ENCODE data around the gene DDX60.

Gene DDX60

DNA sequence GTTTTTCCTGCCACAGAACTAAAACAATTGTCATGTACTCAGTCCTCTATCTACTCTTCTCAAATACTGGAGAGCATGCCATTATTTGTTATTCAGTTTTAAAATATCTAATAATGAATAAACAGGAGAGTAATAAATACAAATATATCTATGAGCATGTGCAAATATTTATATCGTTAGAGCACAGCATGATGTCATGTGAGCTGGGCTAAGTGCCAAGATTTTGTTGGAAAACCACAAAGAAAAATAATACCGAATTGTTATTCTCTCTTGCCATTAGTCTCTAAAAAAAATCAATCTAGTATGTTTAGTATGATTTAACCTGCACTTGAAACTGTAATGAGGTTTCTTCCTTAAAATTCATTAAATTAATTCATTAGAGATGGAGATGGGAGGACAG lies 97.3 kb downstream of the DDX60 start:
- POLR2A ChIA-PET = no interaction called here

GRCh38 chr4:168220893-168221292 lies 97.7 kb downstream of the DDX60 start:
- H3K4me3 ChIP-seq (ENCODE audit: low read depth, low read length) = no peak overlapping the region
- H3K9me3 ChIP-seq (ENCODE audit: control insufficient read depth, insufficient read depth, low read depth, low read length) = no peaks in the 10 kb centered on the region
- TF ChIP-seq, protein P1, sequence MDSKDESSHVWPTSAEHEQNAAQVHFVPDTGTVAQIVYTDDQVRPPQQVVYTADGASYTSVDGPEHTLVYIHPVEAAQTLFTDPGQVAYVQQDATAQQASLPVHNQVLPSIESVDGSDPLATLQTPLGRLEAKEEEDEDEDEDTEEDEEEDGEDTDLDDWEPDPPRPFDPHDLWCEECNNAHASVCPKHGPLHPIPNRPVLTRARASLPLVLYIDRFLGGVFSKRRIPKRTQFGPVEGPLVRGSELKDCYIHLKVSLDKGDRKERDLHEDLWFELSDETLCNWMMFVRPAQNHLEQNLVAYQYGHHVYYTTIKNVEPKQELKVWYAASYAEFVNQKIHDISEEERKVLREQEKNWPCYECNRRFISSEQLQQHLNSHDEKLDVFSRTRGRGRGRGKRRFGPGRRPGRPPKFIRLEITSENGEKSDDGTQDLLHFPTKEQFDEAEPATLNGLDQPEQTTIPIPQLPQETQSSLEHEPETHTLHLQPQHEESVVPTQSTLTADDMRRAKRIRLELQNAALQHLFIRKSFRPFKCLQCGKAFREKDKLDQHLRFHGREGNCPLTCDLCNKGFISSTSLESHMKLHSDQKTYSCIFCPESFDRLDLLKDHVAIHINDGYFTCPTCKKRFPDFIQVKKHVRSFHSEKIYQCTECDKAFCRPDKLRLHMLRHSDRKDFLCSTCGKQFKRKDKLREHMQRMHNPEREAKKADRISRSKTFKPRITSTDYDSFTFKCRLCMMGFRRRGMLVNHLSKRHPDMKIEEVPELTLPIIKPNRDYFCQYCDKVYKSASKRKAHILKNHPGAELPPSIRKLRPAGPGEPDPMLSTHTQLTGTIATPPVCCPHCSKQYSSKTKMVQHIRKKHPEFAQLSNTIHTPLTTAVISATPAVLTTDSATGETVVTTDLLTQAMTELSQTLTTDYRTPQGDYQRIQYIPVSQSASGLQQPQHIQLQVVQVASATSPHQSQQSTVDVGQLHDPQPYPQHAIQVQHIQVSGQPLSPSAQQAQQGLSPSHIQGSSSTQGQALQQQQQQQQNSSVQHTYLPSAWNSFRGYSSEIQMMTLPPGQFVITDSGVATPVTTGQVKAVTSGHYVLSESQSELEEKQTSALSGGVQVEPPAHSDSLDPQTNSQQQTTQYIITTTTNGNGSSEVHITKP (tag by site-specific recombination; IDR thresholded peaks at IDR 0.05) = peak; percentile 75
- TF ChIP-seq, protein P2, sequence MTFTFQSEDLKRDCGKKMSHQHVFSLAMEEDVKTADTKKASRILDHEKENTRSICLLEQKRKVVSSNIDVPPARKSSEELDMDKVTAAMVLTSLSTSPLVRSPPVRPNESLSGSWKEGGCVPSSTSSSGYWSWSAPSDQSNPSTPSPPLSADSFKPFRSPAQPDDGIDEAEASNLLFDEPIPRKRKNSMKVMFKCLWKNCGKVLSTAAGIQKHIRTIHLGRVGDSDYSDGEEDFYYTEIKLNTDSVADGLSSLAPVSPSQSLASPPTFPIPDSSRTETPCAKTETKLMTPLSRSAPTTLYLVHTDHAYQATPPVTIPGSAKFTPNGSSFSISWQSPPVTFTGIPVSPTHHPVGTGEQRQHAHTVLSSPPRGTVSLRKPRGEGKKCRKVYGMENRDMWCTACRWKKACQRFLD (tag by site-specific recombination; IDR thresholded peaks at IDR 0.05) = no peak
- TF ChIP-seq ZNF624 (tag by site-specific recombination; IDR thresholded peaks at IDR 0.05) (no peak), ZNF266 (tag by site-specific recombination; IDR thresholded peaks at IDR 0.05; ENCODE audit: low read depth) (no peak), ZNF335 (tag by site-specific recombination; conservative IDR thresholded peaks at IDR 0.05) (0 out of 2 replicates have a peak, but pooled peaks have one; percentile 13)
- TF ChIP-seq, protein P3, sequence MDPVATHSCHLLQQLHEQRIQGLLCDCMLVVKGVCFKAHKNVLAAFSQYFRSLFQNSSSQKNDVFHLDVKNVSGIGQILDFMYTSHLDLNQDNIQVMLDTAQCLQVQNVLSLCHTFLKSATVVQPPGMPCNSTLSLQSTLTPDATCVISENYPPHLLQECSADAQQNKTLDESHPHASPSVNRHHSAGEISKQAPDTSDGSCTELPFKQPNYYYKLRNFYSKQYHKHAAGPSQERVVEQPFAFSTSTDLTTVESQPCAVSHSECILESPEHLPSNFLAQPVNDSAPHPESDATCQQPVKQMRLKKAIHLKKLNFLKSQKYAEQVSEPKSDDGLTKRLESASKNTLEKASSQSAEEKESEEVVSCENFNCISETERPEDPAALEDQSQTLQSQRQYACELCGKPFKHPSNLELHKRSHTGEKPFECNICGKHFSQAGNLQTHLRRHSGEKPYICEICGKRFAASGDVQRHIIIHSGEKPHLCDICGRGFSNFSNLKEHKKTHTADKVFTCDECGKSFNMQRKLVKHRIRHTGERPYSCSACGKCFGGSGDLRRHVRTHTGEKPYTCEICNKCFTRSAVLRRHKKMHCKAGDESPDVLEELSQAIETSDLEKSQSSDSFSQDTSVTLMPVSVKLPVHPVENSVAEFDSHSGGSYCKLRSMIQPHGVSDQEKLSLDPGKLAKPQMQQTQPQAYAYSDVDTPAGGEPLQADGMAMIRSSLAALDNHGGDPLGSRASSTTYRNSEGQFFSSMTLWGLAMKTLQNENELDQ (tag by site-specific recombination; IDR thresholded peaks at IDR 0.05; ENCODE audit: low read depth) = no peak
- H3K36me3 ChIP-seq (ENCODE audit: control insufficient read depth in 2 of 2, insufficient read depth in 1 of 2, low read length in 2 of 2) = no peaks in the 10 kb centered on the region
- H3K27ac ChIP-seq (ENCODE audit: extremely low read depth, low read depth, low read length) = no peak overlapping the region
- ChIA-PET CTCF (no interaction called here), POLR2A (no interaction called here)
- peaks cover 6% of the 10 kb centered on the region; the same call in 1 of the 2 replicates for H3K4me1 ChIP-seq (ENCODE audit: control insufficient read depth, insufficient read depth, low read length)

More for the DNA sequence above, 97.3 kb downstream of the DDX60 start:
- no peaks in the 10 kb centered on the region for H3K36me3 ChIP-seq (ENCODE audit: control insufficient read depth in 2 of 2, insufficient read depth in 1 of 2, low read length in 2 of 2)
- peaks cover 6% of the 10 kb centered on the region; the same call in 1 of the 2 replicates for H3K4me1 ChIP-seq (ENCODE audit: control insufficient read depth, insufficient read depth, low read length)
- H3K9me3 ChIP-seq (ENCODE audit: control insufficient read depth, insufficient read depth, low read depth, low read length) = no peaks in the 10 kb centered on the region
- TF ChIP-seq PRDM6 (tag by site-specific recombination; IDR thresholded peaks at IDR 0.05) (peak; percentile 35; the same call in 1 of the 2 replicates), ZNF366 (tag by site-specific recombination; conservative IDR thresholded peaks at IDR 0.05) (peak; percentile 32; the same call in 1 of the 2 replicates), RBAK (tag by site-specific recombination; IDR thresholded peaks at IDR 0.05) (no peak)
- no peak overlapping the region for H3K4me3 ChIP-seq (ENCODE audit: low read depth, low read length)
- CTCF ChIA-PET = no interaction called here
- no peak overlapping the region for H3K27ac ChIP-seq (ENCODE audit: extremely low read depth, low read depth, low read length)

- Histone ChIP-seq H3K9me3 (ENCODE audit: control insufficient read depth, insufficient read depth, low read depth, low read length) (no peaks in the 10 kb centered on the region), H3K27ac (ENCODE audit: extremely low read depth, low read depth, low read length) (no peak overlapping the region), H3K4me3 (ENCODE audit: low read depth, low read length) (no peak overlapping the region), H3K4me1 (ENCODE audit: control insufficient read depth, insufficient read depth, low read length) (peaks cover 6% of the 10 kb centered on the region; the same call in 1 of the 2 replicates), H3K36me3 (ENCODE audit: control insufficient read depth in 2 of 2, insufficient read depth in 1 of 2, low read length in 2 of 2) (no peaks in the 10 kb centered on the region)
- POLR2A ChIA-PET = no interaction called here
- CTCF ChIA-PET = no interaction called here
- no peak for TF ChIP-seq ZNF354C (tag by site-specific recombination; IDR thresholded peaks at IDR 0.05; ENCODE audit: borderline replicate concordance, low read depth)
- TF ChIP-seq, protein P4, sequence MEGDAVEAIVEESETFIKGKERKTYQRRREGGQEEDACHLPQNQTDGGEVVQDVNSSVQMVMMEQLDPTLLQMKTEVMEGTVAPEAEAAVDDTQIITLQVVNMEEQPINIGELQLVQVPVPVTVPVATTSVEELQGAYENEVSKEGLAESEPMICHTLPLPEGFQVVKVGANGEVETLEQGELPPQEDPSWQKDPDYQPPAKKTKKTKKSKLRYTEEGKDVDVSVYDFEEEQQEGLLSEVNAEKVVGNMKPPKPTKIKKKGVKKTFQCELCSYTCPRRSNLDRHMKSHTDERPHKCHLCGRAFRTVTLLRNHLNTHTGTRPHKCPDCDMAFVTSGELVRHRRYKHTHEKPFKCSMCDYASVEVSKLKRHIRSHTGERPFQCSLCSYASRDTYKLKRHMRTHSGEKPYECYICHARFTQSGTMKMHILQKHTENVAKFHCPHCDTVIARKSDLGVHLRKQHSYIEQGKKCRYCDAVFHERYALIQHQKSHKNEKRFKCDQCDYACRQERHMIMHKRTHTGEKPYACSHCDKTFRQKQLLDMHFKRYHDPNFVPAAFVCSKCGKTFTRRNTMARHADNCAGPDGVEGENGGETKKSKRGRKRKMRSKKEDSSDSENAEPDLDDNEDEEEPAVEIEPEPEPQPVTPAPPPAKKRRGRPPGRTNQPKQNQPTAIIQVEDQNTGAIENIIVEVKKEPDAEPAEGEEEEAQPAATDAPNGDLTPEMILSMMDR (tag by site-specific recombination; IDR thresholded peaks at IDR 0.05) = no peak
- no peak for TF ChIP-seq SP7 (tag by site-specific recombination; IDR thresholded peaks at IDR 0.05)
- no peak for TF ChIP-seq ZNF140 (tag by site-specific recombination; IDR thresholded peaks at IDR 0.05)
- no peak for TF ChIP-seq ZNF366 (tag by site-specific recombination; conservative IDR thresholded peaks at IDR 0.05)
- no peak for TF ChIP-seq ZNF280D (tag by site-specific recombination; IDR thresholded peaks at IDR 0.05)
- TF ChIP-seq ZNF37A (tag by site-specific recombination; IDR thresholded peaks at IDR 0.05) = no peak
- TF ChIP-seq ZNF248 (tag by site-specific recombination; IDR thresholded peaks at IDR 0.05) = no peak
- no peak for TF ChIP-seq ZNF830 (tag by site-specific recombination; IDR thresholded peaks at IDR 0.05; ENCODE audit: low read depth)
Measured at GRCh38 chr4:168218645-168219044, 99.9 kb downstream of the DDX60 start.
